Fibroblast of peridontal ligament (primary cell): ENCODE data around the gene ARHGEF19.

Experiments used
- DNase-seq: peaks from one replicate; pipeline ENCODE4 v3.0.0-alpha.2; 2010; ENCODE audit errors: extremely low read depth

ARHGEF19 gene

GRCh38 chr1:16149702-16150488 is 62.6 kb downstream of the ARHGEF19 start:
- no peak for DNase-seq

- no peak for DNase-seq
Observed at GRCh38 chr1:16149146-16149545, 63.3 kb downstream of the ARHGEF19 start.

GRCh38 chr1:16148329-16149092 is 63.9 kb downstream of the ARHGEF19 start:
- no peak for DNase-seq
